K562 (cell line): ENCODE measurements around the gene GPER1.

Experiments
- CREB1 ChIP-seq, 2 experiments: sonication (generic) in 1 of 2; formaldehyde crosslinking in 1 of 2; IDR thresholded peaks; 2 replicates each; pipeline versions ENCODE4 v1.6.1 to v1.8.0; 2012 to 2022; ENCODE audit warnings: inconsistent platforms in 1 of 2, mild to moderate bottlenecking in 1 of 2, missing genetic modification reagents in 1 of 2, moderate library complexity in 1 of 2
- SMAD2 ChIP-seq: fragments of 150-350 bp; IDR thresholded peaks from 2 replicates; pipeline ENCODE4 v1.6.1; 2014; ENCODE audit warnings: low read depth, mild to moderate bottlenecking, low read length
- TSC22D4 ChIP-seq: fragments of 450-650 bp; IDR thresholded peaks from 2 replicates; pipeline ENCODE4 v1.6.1; 2016; ENCODE audit warnings: missing genetic modification characterization, missing biosample characterization, control low read depth

DNA sequence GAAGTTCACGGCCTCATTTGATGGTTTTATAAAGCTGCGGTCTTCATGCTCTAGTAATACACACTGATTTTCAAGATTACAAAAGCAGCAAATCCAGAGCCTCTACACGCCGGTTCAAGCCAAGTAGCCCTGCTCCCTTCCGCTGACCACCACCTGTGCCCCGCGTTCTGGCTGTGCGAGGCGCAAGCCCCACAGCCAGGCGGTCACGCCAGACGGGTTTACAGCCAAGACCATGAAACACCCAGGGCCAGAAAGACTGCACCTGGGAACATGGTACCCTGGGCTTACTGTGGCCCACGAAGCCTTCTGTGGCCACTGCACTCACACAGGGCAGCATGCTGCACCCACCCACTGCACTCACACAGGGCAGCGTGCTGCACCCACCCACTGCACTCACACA is 33.6 kb downstream of the GPER1 start:
- TF ChIP-seq SMAD2, result no peak
- TF ChIP-seq TSC22D4, result no peak
- no peak for TF ChIP-seq CREB1 (IDR thresholded peaks at IDR 0.05)
- no peak for TF ChIP-seq CREB1 (CRISPR knock-in tag; IDR thresholded peaks at IDR 0.05)
